ENCODE measurements around the gene RARA. TPM values are rescaled to one million over a fixed set of nuclear protein-coding genes. Genes with fewer than 3 reads are reported as not detected.

The RARA gene
- polyA plus RNA-seq, 1 donor = 47.0 TPM

DNA sequence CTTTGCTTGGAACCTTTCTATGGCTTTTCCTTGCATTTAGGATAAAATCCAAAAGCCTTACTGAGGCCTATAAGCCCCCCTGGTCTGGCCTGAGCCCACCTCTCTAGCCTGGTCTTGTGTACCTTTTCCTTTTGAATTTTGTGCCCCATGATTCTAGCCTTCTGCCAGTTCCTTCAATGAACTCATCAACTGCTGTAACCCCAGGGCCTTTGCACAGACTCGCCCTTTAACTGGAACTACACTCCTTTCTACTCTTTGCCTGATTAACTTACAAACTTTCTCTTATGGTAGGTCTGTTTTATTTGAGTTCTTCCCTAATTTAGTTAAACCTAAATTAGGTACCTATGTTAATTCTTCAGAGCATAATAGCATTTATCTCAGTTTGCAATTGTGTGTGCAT is 31.3 kb downstream of the RARA start:
- Histone ChIP-seq H3K27me3 (ENCODE audit: control insufficient read depth, insufficient read depth, low read length) (no peaks in the 10 kb centered on the region), H3K4me1 (ENCODE audit: control insufficient read depth, insufficient read depth, low read length) (peaks cover 19% of the 10 kb centered on the region), H3K36me3 (ENCODE audit: control insufficient read depth, insufficient read depth, low read length) (peaks cover 18% of the 10 kb centered on the region), H3K4me3 (ENCODE audit: low read length) (no peak overlapping the region), H3K9me3 (ENCODE audit: control insufficient read depth, low read depth, low read length) (no peaks in the 10 kb centered on the region), H3K27ac (ENCODE audit: low read length) (peak overlapping the region; percentile 96)
- no CpG with 5 or more reads among the region's 1 CpG for WGBS (ENCODE audit: insufficient coverage, low lambda C conversion rate)
- DNase-seq = no peak

DNA sequence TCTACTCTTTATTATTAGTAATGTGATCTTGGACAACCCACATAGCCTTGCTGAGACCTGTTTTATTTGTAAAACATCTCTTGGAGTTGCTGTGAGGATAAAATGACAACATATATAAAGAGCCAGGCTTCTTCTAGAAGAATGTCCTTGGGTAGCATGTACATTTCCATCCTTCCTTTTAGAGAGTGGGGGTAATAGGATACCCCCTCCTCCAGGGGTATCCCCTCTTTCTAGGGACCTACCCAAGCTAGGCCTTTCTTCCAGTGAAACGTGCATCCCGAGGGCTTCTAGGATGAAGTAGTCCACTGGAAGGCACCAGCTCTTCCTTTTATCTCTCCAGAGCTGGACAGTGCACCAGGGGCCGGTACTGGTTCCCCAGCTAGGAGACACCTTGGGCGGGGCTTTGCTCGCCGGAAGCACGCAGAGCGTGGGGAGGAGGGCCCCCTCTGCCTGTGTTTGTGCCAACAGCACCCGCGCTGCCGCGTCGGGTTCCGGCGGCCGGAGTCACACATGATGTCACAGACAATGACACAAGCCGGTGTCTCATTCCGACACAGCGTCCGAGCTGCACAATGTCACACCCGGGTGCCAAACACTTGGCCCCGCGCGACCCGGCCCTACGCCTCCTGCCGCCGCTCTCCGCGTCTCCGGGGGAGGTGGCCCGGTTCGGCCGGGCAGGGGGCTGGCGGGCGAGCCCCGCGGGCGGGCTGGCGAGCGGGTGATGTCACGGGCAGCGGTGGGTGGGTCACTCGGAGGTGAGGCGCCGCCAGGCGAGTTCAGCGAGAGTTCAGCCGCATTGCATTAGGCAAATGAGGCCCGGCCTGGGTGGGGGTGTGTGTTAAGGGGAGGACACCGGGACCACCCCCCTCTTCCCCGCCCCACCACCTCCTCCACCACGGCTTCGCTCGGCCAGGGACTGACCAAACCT is 32.2 kb downstream of the RARA start:
- Histone ChIP-seq H3K4me3 (ENCODE audit: low read length) (peak overlapping the region; percentile 82), H3K27me3 (ENCODE audit: control insufficient read depth, insufficient read depth, low read length) (no peaks in the 10 kb centered on the region), H3K27ac (ENCODE audit: low read length) (peak overlapping the region; percentile 96), H3K9me3 (ENCODE audit: control insufficient read depth, low read depth, low read length) (no peaks in the 10 kb centered on the region), H3K36me3 (ENCODE audit: control insufficient read depth, insufficient read depth, low read length) (peaks cover 18% of the 10 kb centered on the region), H3K4me1 (ENCODE audit: control insufficient read depth, insufficient read depth, low read length) (peaks cover 23% of the 10 kb centered on the region)
- DNase-seq = peak; percentile 90 to 91
- no CpG with 5 or more reads among the region's 55 CpGs for WGBS (ENCODE audit: insufficient coverage, low lambda C conversion rate)

DNA sequence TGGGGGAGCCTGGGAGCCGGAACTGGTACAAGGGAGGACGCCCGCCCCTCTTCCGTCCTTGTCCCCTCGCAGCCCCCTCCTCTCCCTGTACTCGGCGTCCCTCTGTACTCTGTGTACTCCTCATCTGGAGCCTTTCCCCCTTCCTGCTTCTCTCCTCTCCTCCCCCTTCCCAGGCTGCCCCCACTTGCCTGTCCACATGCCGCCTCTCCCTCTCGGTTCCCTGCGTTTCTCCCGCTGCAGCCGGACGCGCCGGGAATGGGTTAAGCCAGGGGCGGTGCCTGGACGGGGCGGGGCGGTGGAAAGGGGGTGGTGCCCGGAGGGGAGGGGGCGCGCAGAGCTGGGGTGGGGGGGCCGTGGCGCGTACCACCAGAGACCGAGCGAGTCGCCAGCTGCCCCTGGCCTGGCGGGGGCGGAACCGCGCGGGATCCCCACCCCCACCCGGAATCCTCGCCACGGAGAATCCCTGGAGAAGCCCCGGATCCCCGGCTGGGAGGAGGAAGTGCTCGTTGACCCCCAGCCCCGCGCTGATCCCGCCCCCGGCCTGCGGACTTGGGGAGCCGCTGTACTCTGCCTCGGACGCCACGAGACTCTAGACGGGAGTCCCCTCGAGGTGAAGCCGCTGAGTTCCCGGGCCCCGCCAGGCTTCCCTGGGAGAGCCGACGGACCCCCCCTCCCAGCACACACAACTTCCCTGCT is 33.0 kb downstream of the RARA start:
- DNase-seq = peak; percentile 75 to 90

DNA sequence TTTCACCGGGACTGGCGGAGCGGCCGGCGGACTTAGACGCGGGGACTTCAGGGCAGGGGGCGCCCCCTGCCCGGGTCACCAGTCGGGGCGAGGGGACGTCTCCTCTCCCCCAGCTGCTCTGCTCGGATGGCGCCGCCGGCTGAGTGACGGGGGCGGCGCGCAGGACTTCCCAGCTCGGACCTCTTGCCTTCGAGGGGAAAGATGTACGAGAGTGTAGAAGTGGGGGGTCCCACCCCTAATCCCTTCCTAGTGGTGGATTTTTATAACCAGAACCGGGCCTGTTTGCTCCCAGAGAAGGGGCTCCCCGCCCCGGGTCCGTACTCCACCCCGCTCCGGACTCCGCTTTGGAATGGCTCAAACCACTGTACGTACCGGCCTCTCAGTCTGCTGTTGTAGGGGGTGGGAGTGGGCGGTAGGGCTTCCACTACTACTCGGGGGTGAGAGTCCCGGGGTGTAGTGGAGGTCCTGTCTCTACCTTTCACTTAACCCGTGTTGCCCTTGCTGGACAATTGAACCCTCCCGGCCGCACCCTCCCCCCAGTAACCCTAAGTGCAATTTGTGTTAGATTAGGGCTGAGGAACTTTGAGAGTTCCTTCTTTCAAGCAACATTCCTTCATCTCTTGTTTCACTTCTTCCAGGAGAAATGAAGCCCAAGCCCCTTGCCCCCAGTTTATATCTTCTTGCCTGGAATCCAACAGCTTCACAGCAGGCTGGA is 33.7 kb downstream of the RARA start:
- WGBS (ENCODE audit: insufficient coverage, low lambda C conversion rate) = no CpG with 5 or more reads among the region's 38 CpGs
- H3K4me1 ChIP-seq (ENCODE audit: control insufficient read depth, insufficient read depth, low read length) = peaks cover 38% of the 10 kb centered on the region

More for the DNA sequence above, 33.0 kb downstream of the RARA start:
- Histone ChIP-seq H3K27me3 (ENCODE audit: control insufficient read depth, insufficient read depth, low read length) (no peaks in the 10 kb centered on the region), H3K4me3 (ENCODE audit: low read length) (peak overlapping the region; percentile 82), H3K4me1 (ENCODE audit: control insufficient read depth, insufficient read depth, low read length) (peaks cover 30% of the 10 kb centered on the region), H3K36me3 (ENCODE audit: control insufficient read depth, insufficient read depth, low read length) (peaks cover 18% of the 10 kb centered on the region), H3K9me3 (ENCODE audit: control insufficient read depth, low read depth, low read length) (no peaks in the 10 kb centered on the region), H3K27ac (ENCODE audit: low read length) (peak overlapping the region; percentile 96)
- WGBS (ENCODE audit: insufficient coverage, low lambda C conversion rate) = 0% methylated on average over 1 of the region's 55 CpGs

DNA sequence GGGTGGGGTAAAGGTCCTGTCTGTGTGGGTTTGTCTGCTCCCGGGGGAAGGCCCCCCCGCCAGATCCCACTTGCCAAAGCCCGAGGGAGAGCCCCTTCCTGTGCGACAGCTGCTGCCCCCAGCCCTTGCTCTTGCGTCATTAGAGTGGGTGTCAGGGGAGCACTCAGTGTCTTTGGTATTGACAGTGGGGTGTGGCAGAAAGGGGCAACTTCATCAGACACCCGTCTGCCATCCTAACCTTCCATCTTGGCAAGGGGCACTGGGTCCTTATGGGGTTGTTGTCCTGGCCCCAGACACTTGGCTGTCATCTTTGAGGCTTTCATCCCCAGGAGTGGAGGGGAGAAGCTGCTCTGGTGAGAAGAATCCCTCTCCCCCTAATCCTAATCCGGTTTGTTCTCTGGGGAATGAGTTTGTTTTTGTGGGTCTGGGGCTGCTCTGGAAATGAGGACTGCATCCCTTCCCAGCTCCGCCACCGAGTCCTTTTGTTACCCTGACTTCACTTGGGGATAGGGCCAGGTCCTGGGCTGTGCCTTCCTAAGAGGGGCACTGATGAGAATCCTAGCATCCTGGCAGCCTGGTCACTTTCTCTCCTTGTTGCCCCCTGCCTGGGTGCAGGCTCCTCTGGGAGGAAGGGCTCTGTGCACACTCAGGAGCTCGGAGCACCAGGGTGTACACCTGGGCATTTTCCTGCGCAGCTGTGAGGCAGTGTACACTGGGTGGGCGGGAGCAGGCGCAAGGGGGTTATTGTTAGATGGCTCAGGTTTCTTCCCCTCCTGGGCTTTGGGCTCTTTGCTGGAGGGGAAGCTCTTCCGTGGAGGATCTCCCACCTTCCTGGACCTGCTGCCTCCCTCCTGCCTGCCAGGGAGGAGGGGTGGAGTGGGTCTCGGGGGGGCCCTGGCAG is 34.5 kb downstream of the RARA start:
- Histone ChIP-seq H3K36me3 (ENCODE audit: control insufficient read depth, insufficient read depth, low read length) (peaks cover 17% of the 10 kb centered on the region), H3K4me1 (ENCODE audit: control insufficient read depth, insufficient read depth, low read length) (peaks cover 46% of the 10 kb centered on the region), H3K4me3 (ENCODE audit: low read length) (peak overlapping the region; percentile 82), H3K27ac (ENCODE audit: low read length) (peak overlapping the region; percentile 96), H3K27me3 (ENCODE audit: control insufficient read depth, insufficient read depth, low read length) (no peaks in the 10 kb centered on the region), H3K9me3 (ENCODE audit: control insufficient read depth, low read depth, low read length) (no peaks in the 10 kb centered on the region)
- WGBS (ENCODE audit: insufficient coverage, low lambda C conversion rate) = no CpG with 5 or more reads among the region's 15 CpGs
- peak in 1 of 2 donors; percentile 66 for DNase-seq

More for the DNA sequence above, 33.7 kb downstream of the RARA start:
- Histone ChIP-seq H3K36me3 (ENCODE audit: control insufficient read depth, insufficient read depth, low read length) (peaks cover 16% of the 10 kb centered on the region), H3K4me3 (ENCODE audit: low read length) (peak overlapping the region; percentile 82), H3K27me3 (ENCODE audit: control insufficient read depth, insufficient read depth, low read length) (no peaks in the 10 kb centered on the region), H3K9me3 (ENCODE audit: control insufficient read depth, low read depth, low read length) (no peaks in the 10 kb centered on the region), H3K27ac (ENCODE audit: low read length) (peak overlapping the region; percentile 96)
- peak in 1 of 2 donors; percentile 32 for DNase-seq

DNA sequence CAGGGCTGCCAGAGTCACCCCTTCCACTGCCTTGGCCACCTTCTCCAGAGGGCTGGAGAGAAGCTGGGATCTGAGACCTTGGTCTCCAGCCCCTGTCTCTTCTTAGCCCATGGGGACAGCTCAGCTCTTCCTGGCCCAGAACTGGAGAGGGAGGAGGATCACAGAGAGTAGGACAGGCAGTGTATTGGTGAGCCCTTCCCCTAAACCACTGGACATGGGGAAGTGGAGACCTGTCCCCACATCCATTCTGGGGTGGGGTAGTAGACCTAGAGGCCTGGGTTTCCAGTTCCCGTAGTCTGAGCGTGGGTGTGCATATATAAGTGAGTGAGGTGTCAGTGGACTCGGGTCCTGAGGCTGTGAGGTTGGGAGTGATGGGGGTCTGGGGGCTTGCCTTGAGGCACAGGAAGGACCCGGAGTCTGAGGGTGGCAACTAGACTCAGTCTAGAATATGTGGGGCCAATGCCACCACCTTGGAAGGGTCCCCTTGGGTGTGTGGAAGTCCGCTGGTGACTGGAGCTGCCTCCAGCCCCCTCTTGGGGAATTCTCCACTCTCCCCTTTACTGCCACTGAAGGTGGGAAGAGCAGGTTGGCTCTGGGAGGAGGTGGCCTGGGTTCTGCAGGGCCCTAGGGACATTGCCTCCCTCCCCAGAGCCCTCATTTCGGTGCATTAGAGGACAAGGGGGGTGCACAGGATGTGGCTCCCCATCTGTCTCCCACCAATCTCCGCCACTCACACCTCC is 35.6 kb downstream of the RARA start:
- no peaks in the 10 kb centered on the region for H3K27me3 ChIP-seq (ENCODE audit: control insufficient read depth, insufficient read depth, low read length)
- no peaks in the 10 kb centered on the region for H3K9me3 ChIP-seq (ENCODE audit: control insufficient read depth, low read depth, low read length)
- peaks cover 57% of the 10 kb centered on the region for H3K4me1 ChIP-seq (ENCODE audit: control insufficient read depth, insufficient read depth, low read length)
- H3K4me3 ChIP-seq (ENCODE audit: low read length) = peak overlapping the region; percentile 82
- no peak for DNase-seq
- H3K27ac ChIP-seq (ENCODE audit: low read length) = peak overlapping the region; percentile 96
- no CpG with 5 or more reads among the region's 7 CpGs for WGBS (ENCODE audit: insufficient coverage, low lambda C conversion rate)
- peaks cover 27% of the 10 kb centered on the region for H3K36me3 ChIP-seq (ENCODE audit: control insufficient read depth, insufficient read depth, low read length)

DNA sequence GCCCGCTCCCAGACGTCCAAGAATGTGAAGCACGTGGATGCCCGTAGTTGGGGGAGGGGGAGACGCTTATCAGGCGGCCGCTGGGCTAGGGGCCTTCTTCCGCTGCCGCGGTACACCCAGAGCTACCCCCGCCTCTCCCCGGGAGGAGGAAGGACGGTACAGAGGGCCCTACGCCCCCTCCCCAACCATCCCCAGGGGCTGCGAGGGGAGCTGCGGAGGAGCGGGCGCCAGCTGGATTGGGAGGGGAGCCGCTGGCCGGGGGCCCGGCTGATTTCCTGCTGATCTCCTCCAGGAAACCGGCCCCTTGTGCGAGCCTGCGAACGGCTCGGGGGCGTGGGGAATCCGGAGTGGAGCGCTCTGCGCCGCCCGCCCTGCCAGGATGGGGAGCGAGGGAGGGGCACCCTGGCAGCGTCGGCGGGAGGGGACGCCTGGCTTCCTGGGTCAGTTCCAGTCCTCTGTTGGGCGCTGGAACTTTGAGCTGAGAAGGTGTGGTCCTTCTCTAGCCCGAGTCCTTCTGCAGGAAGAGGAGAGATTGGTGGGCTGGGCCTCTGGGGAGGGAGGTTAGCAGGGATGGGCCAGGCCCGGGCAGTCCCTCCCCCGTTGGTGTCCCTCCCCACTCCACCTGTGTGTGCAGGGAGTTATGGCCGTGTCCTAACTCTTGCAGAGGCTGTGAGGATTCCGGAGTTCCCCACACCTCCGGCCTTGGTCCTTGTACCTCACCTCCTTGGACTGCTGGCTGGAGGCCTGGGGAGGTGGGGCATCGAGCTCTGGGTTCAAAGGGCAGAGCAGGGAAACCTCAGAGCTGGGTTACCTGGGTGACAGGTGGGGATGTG is 36.4 kb downstream of the RARA start:
- Histone ChIP-seq H3K27ac (ENCODE audit: low read length) (peak overlapping the region; percentile 96), H3K9me3 (ENCODE audit: control insufficient read depth, low read depth, low read length) (no peaks in the 10 kb centered on the region), H3K36me3 (ENCODE audit: control insufficient read depth, insufficient read depth, low read length) (peaks cover 28% of the 10 kb centered on the region), H3K4me3 (ENCODE audit: low read length) (peak overlapping the region; percentile 82), H3K27me3 (ENCODE audit: control insufficient read depth, insufficient read depth, low read length) (no peaks in the 10 kb centered on the region), H3K4me1 (ENCODE audit: control insufficient read depth, insufficient read depth, low read length) (peaks cover 63% of the 10 kb centered on the region)
- WGBS (ENCODE audit: insufficient coverage, low lambda C conversion rate) = no CpG with 5 or more reads among the region's 45 CpGs
- peak; percentile 96 to 99 for DNase-seq

DNA sequence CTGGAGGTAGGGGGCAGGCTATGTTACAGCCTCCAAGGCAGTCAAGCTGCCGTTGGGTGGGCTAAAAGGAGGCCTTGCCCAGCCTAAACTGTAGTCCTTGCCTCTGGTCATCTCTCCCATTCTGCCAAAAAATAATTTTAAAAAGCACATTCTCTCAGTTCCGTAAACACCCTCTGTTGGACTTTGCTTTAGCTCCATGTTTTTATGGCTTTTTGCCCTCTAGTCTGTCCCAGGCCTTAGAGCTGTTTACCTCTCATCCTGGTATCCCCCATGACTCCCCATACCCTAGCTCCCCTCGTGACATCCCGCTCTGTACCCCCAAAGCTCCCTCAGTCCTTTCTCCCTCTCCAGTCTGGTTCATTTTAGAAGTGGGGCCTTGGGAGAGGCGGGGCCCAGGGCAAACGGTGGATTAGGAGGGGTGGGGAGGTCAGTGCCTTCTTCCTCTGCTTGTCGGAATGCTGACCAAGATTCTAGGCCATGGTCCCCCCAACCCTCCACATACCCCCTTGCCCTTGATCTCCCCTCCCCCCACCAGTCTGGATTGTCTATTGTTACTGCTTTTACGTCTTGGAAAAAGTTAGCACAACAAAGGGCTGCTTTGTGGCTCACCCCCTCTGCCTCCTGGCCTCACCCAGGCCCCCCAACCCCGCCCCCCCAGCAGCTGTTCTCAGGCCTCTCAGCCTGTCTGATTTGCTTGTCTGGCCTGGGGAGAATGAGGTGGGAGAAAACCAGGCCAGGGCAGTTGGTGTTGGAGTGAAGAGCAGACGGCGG is 37.2 kb downstream of the RARA start:
- H3K27me3 ChIP-seq (ENCODE audit: control insufficient read depth, insufficient read depth, low read length) = no peaks in the 10 kb centered on the region
- 20% methylated on average over 1 of the region's 11 CpGs for WGBS (ENCODE audit: insufficient coverage, low lambda C conversion rate)
- H3K27ac ChIP-seq (ENCODE audit: low read length) = peak overlapping the region; percentile 96
- H3K4me3 ChIP-seq (ENCODE audit: low read length) = peak overlapping the region; percentile 82
- DNase-seq = no peak
- H3K9me3 ChIP-seq (ENCODE audit: control insufficient read depth, low read depth, low read length) = no peaks in the 10 kb centered on the region
- peaks cover 61% of the 10 kb centered on the region for H3K4me1 ChIP-seq (ENCODE audit: control insufficient read depth, insufficient read depth, low read length)
- peaks cover 32% of the 10 kb centered on the region for H3K36me3 ChIP-seq (ENCODE audit: control insufficient read depth, insufficient read depth, low read length)
